ENCODE measurements around the gene JAZF1.

JAZF1 gene

DNA sequence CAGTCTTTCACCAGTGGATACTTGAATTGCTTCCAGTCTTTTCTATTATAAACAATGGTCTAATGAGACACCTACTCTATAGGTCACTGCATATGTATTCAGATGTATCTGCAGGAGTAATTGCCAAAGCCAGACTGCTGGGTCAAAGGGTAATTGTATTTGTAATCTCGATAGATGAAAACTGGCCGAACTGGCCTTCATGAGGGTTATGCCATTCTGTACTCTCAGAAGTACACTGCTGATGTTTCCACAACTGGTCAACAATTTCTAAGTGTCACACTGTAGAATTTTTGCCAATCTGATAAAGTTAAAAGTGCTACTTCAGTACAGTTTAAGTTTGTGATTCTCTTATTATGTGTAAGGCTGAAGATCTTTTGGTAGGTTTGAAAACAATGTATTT lies 64.6 kb downstream of the JAZF1 start:
- TF ChIP-seq, protein P1, sequence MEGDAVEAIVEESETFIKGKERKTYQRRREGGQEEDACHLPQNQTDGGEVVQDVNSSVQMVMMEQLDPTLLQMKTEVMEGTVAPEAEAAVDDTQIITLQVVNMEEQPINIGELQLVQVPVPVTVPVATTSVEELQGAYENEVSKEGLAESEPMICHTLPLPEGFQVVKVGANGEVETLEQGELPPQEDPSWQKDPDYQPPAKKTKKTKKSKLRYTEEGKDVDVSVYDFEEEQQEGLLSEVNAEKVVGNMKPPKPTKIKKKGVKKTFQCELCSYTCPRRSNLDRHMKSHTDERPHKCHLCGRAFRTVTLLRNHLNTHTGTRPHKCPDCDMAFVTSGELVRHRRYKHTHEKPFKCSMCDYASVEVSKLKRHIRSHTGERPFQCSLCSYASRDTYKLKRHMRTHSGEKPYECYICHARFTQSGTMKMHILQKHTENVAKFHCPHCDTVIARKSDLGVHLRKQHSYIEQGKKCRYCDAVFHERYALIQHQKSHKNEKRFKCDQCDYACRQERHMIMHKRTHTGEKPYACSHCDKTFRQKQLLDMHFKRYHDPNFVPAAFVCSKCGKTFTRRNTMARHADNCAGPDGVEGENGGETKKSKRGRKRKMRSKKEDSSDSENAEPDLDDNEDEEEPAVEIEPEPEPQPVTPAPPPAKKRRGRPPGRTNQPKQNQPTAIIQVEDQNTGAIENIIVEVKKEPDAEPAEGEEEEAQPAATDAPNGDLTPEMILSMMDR (IDR thresholded peaks at IDR 0.05; ENCODE audit: insufficient read depth, missing control alignments) = no peak
- no peak for FAIRE-seq
- no peak for DNase-seq (ENCODE audit: insufficient read length, low spot score)

DNA sequence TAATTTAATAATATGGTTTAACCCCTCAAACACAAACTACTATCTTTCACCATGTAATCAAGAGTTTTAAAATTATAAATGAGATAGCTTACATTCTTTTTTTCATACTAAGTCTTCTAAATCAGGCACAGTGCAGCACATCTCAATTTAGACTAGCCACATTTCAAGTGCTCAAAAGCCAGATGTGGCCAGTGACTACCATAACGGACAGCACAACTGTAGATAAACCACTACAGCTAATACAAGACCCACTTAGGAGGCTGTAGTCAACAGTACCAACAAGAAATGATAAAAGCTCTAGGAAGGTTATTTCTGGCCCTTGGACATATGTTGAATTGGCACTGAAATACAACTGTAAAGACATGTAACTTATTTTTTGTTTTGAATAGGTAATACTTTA lies 65.3 kb downstream of the JAZF1 start:
- DNase-seq (ENCODE audit: insufficient read length, low spot score) = no peak
- no peak for FAIRE-seq
- TF ChIP-seq, protein P1 (IDR thresholded peaks at IDR 0.05; ENCODE audit: insufficient read depth, missing control alignments) = no peak

DNA sequence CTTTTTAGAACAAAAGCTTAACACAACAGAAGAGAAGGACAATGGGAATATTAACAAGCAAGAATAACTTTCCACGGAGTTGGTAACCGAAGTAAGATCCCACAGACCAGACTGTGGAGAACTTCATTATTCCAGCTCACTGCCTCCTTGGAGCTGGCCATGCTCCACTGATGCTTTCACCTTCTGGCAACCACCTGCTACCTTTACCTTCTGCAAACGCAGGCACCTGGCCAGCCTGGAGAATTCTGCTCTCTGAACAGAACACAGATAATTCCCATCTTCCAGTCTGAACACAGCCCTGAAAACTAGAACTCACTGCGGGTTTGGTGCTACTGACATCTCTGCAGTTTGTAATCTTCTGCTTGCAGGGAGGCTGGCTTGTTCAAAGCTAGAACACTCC lies 66.5 kb downstream of the JAZF1 start:
- FAIRE-seq (no peak), DNase-seq (ENCODE audit: insufficient read length, low spot score) (no peak)
- TF ChIP-seq, protein P1 (IDR thresholded peaks at IDR 0.05; ENCODE audit: insufficient read depth, missing control alignments) = no peak

DNA sequence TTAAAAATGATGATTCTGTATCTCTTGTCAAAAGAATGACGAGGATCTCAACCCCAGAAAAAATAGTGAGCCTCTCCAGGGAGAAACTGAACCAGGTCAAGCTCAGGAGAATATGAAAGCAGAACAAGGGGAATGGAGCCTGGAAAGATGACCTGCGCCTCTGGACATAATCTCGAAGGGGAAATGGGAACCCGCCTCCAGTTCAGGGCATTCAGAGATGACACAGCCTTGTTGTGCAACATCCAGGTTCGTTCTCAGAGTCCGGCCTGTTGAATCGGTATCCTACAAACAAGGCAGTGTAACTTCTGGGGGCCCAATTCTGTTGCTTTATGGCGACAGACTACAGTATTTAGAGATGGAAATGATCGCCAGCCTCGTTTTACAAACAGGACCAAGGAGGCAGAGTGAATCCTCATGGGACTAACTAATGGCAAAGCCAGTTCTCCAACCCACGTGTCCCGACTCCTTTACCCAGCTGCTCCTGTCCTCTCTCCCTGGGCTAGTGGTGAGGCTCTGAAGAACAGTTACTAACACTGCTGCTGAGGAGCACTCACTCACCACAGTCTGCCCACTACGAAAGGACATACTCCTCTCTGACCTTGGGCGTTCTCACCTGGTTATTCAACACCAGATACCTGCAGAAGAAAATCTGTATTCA lies 67.6 kb downstream of the JAZF1 start:
- TF ChIP-seq, protein P1 (IDR thresholded peaks at IDR 0.05; ENCODE audit: insufficient read depth, missing control alignments) = no peak
- no peak for FAIRE-seq
- DNase-seq (ENCODE audit: insufficient read length, low spot score) = no peak

DNA sequence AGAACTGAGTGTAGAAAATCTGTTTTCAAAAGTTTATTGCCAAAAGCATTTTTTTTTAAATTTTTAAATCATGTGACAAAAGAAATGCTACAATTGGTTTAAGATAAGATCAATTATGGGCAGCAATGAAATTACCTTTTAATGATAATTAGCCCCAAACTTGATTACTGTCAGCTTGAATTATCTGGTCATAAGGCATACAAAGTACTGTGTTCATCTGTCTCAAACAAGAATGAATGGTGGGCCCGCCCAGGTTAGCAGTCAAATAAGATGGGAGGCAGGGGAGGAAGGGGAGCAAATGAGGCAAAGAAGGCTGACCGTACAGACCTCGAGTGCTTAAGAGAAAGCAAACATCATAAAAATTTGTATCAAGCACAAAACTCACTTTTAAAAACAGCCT lies 68.1 kb downstream of the JAZF1 start:
- no peak for FAIRE-seq
- TF ChIP-seq, protein P1 (IDR thresholded peaks at IDR 0.05; ENCODE audit: insufficient read depth, missing control alignments) = no peak
- no peak for DNase-seq (ENCODE audit: insufficient read length, low spot score)

- FAIRE-seq = no peak
Measured at GRCh38 chr7:28112012-28112411, 68.6 kb downstream of the JAZF1 start.

GRCh38 chr7:28110427-28111012 lies 70.1 kb downstream of the JAZF1 start:
- no peak for FAIRE-seq
- TF ChIP-seq, protein P1 (IDR thresholded peaks at IDR 0.05; ENCODE audit: insufficient read depth, missing control alignments) = no peak

More at GRCh38 chr7:28112012-28112411, 68.6 kb downstream of the JAZF1 start:
- no peak for DNase-seq (ENCODE audit: insufficient read length, low spot score)
- TF ChIP-seq, protein P1 (IDR thresholded peaks at IDR 0.05; ENCODE audit: insufficient read depth, missing control alignments) = no peak

More at GRCh38 chr7:28110427-28111012, 70.1 kb downstream of the JAZF1 start:
- DNase-seq (ENCODE audit: insufficient read length, low spot score) = no peak
